GM23338 (cell line): ENCODE data around the gene PHF13. TPM values are rescaled to one million over a fixed set of nuclear protein-coding genes. Genes with fewer than 3 reads are reported as not detected.

ENCODE experiments used
- ATAC-seq: fragments of 200-7000 bp; cut with Tn5 transposase; 3 replicates; pipeline ENCODE4 v1.9.1; 2020
- DNase-seq: peaks from one replicate; pipeline ENCODE4 v3.0.0-alpha.2; 2015; ENCODE audit warnings: low spot score
- H2AFZ ChIP-seq: fragments of 200-600 bp; sonication (generic); 2 replicates; pipeline ENCODE4 v1.8.0; 2016; ENCODE audit warnings: antibody characterized with exemption, mild to moderate bottlenecking, moderate library complexity
- H3F3A ChIP-seq: fragments of 200-600 bp; sonication (generic); replicated peaks from 2 replicates; pipeline ENCODE4 v1.8.0; 2017; ENCODE audit warnings: antibody characterized with exemption, mixed run types, low read depth
- H3K27ac ChIP-seq: fragments of 200-600 bp; sonication (generic); 2 replicates; pipeline ENCODE4 v1.6.1; 2016; ENCODE audit warnings: low read depth
- H3K27me3 ChIP-seq: fragments of 200-600 bp; sonication (generic); 2 replicates; pipeline ENCODE4 v1.8.0; 2016; ENCODE audit warnings: mild to moderate bottlenecking, mixed run types, moderate library complexity; ENCODE audit not compliant: insufficient read depth
- H3K36me3 ChIP-seq: fragments of 200-600 bp; sonication (generic); 2 replicates; pipeline ENCODE4 v1.8.0; 2016; ENCODE audit warnings: mild to moderate bottlenecking; ENCODE audit not compliant: insufficient read depth
- H3K4me1 ChIP-seq: fragments of 200-600 bp; sonication (generic); 2 replicates; pipeline ENCODE4 v1.8.0; 2016; ENCODE audit warnings: mild to moderate bottlenecking, moderate library complexity; ENCODE audit not compliant: insufficient read depth
- H3K4me2 ChIP-seq: fragments of 200-600 bp; sonication (generic); 2 replicates; pipeline ENCODE4 v1.7.1; 2017; ENCODE audit warnings: mixed run types
- H3K4me3 ChIP-seq: fragments of 200-600 bp; sonication (generic); 2 replicates; pipeline ENCODE4 v1.6.1; 2016; ENCODE audit warnings: mixed run types
- H3K79me2 ChIP-seq: fragments of 200-600 bp; sonication (generic); replicated peaks from 2 replicates; pipeline ENCODE4 v1.8.0; 2017; ENCODE audit warnings: mild to moderate bottlenecking; ENCODE audit not compliant: insufficient read depth
- H3K9me2 ChIP-seq: fragments of 200-600 bp; sonication (generic); 2 replicates; pipeline ENCODE4 v1.8.0; 2017; ENCODE audit not compliant: insufficient read depth
- H4K20me1 ChIP-seq: fragments of 200-600 bp; sonication (generic); replicated peaks from 2 replicates; pipeline ENCODE4 v1.8.0; 2017; ENCODE audit warnings: mild to moderate bottlenecking; ENCODE audit not compliant: insufficient read depth
- H3K27ac Mint-ChIP-seq: 2 replicates; pipeline ENCODE4 v1.8.0; 2020; ENCODE audit warnings: inconsistent platforms, mild to moderate bottlenecking, moderate library complexity, mixed read lengths
- H3K27me3 Mint-ChIP-seq: 3 replicates; pipeline ENCODE4 v1.8.0; 2022; ENCODE audit warnings: low read depth, mild to moderate bottlenecking, moderate library complexity, mixed read lengths, inconsistent platforms; ENCODE audit not compliant: insufficient read depth, poor library complexity
- H3K36me3 Mint-ChIP-seq: 3 replicates; pipeline ENCODE4 v1.8.0; 2021; ENCODE audit warnings: low read depth, mild to moderate bottlenecking, inconsistent platforms, moderate library complexity, mixed read lengths
- H3K4me1 Mint-ChIP-seq: 3 replicates; pipeline ENCODE4 v1.8.0; 2020; ENCODE audit warnings: mild to moderate bottlenecking, inconsistent platforms, mixed read lengths
- H3K4me3 Mint-ChIP-seq: 3 replicates; pipeline ENCODE4 v1.8.0; 2021; ENCODE audit warnings: moderate library complexity, mild to moderate bottlenecking, inconsistent platforms, mixed read lengths
- H3K9me3 Mint-ChIP-seq: 3 replicates; pipeline ENCODE4 v1.8.0; 2020; ENCODE audit warnings: moderate library complexity, mild to moderate bottlenecking, inconsistent platforms, mixed read lengths
- CREB1 ChIP-seq: fragments of 250-450 bp; sonication (Bioruptor Pico); IDR thresholded peaks from 2 replicates; pipeline ENCODE4 v1.5.0; 2020; ENCODE audit warnings: low read depth, mild to moderate bottlenecking, moderate library complexity
- CTCF ChIP-seq, 2 experiments: fragments of 200-600 bp in 1 of 2; sonication (generic) in 1 of 2; conservative IDR thresholded peaks; 2 replicates each; pipeline versions ENCODE4 v1.5.1 to v1.6.1; 2016 to 2017; ENCODE audit warnings: antibody characterized with exemption in 2 of 2, low read depth in 2 of 2, mild to moderate bottlenecking in 2 of 2, moderate library complexity in 1 of 2
- ETS1 ChIP-seq: IDR thresholded peaks from 2 replicates; pipeline ENCODE4 v1.6.1; 2016; ENCODE audit warnings: antibody characterized with exemption
- EZH2 ChIP-seq: fragments of 200-600 bp; sonication (generic); IDR thresholded peaks from one replicate; pipeline ENCODE4 v1.8.0; 2017; ENCODE audit warnings: antibody characterized with exemption, mild to moderate bottlenecking, low read depth; ENCODE audit not compliant: unreplicated experiment
- EZH2phosphoT487 ChIP-seq: fragments of 200-600 bp; sonication (generic); IDR thresholded peaks from one replicate; pipeline ENCODE4 v1.8.1; 2018; ENCODE audit warnings: antibody characterized with exemption; ENCODE audit not compliant: unreplicated experiment
- JUNB ChIP-seq: IDR thresholded peaks from one replicate; pipeline ENCODE4 v1.6.1; 2016; ENCODE audit warnings: antibody characterized with exemption; ENCODE audit not compliant: unreplicated experiment
- NANOG ChIP-seq: IDR thresholded peaks from 2 replicates; pipeline ENCODE4 v1.6.1; 2016; ENCODE audit warnings: antibody characterized with exemption, borderline replicate concordance
- POLR2AphosphoS5 ChIP-seq: IDR thresholded peaks from 2 replicates; pipeline ENCODE4 v1.6.1; 2016; ENCODE audit warnings: antibody characterized with exemption, low read depth
- REST ChIP-seq: IDR thresholded peaks from one replicate; pipeline ENCODE4 v1.6.1; 2018; ENCODE audit warnings: antibody characterized with exemption; ENCODE audit not compliant: unreplicated experiment
- STAT1 ChIP-seq: IDR thresholded peaks from one replicate; pipeline ENCODE4 v1.6.1; 2016; ENCODE audit warnings: antibody characterized with exemption; ENCODE audit not compliant: unreplicated experiment
- ZNF114 ChIP-seq: fragments of 250-450 bp; sonication (Bioruptor Pico); IDR thresholded peaks from 2 replicates; pipeline ENCODE4 v1.5.0; 2020; ENCODE audit warnings: mild to moderate bottlenecking, moderate library complexity
- ZNF462 ChIP-seq: fragments of 250-450 bp; sonication (Bioruptor Pico); IDR thresholded peaks from 2 replicates; pipeline ENCODE4 v1.5.0; 2020; ENCODE audit warnings: mild to moderate bottlenecking, moderate library complexity
- polyA plus RNA-seq: library from polyadenylated mRNA; unstranded; fragments of >200 nt; fragmentation: Nextera tagmentation; extraction: Ambion mirVana; gene quantifications from 2 replicates; pipeline ENCODE4 v1.2.1, GENCODE V29; 2016
- total RNA-seq: library from RNA; depleted of rRNA; stranded (reverse); fragments of >200 nt; shearing (Covaris generic); gene quantifications from 2 replicates; pipeline ENCODE4 v1.2.3, GENCODE V29; 2014

Gene PHF13
- total and polyA plus RNA-seq, 2 experiments from 2014 or later, result 12.1 to 33.2 TPM

GRCh38 chr1:6577831-6578525 lies 35.6 kb upstream of the PHF13 start:
- Histone ChIP-seq H3K4me2 (no peak overlapping the region), H3K4me1 (peaks cover 13% of the 10 kb centered on the region; the same call in 1 of the 2 replicates), H3F3A (no peaks in the 10 kb centered on the region; the same call in 1 of the 2 replicates), H3K79me2 (peaks cover 14% of the 10 kb centered on the region), H3K27ac (no peak overlapping the region), H3K27me3 (no peaks in the 10 kb centered on the region), H3K36me3 (no peaks in the 10 kb centered on the region), H2AFZ (no peak overlapping the region), H4K20me1 (no peaks in the 10 kb centered on the region; the same call in 1 of the 2 replicates), H3K4me3 (no peak overlapping the region), H3K9me2 (no peaks in the 10 kb centered on the region)
- Mint-ChIP-seq H3K27ac (no peak overlapping the region), H3K36me3 (0 out of 3 replicates have a peak, but pooled peaks cover 2% of the 10 kb centered on the region), H3K9me3 (no peaks in the 10 kb centered on the region), H3K4me3 (no peak overlapping the region), H3K27me3 (peaks cover 3% of the 10 kb centered on the region), H3K4me1 (peaks cover 14% of the 10 kb centered on the region)
- ATAC-seq (no peak), DNase-seq (no peak)
- TF ChIP-seq EZH2, result no peak
- TF ChIP-seq STAT1, result no peak
- no peak for TF ChIP-seq ETS1
- TF ChIP-seq ZNF462 (CRISPR knock-in tag), result no peak
- no peak for TF ChIP-seq JUNB
- no peak for TF ChIP-seq NANOG
- no peak for TF ChIP-seq CREB1
- no peak for TF ChIP-seq EZH2phosphoT487
- TF ChIP-seq CTCF (conservative IDR thresholded peaks at IDR 0.05; ENCODE audit: low read depth in 2 of 2), result no peak
- no peak for TF ChIP-seq POLR2AphosphoS5
- no peak for TF ChIP-seq REST
- no peak for TF ChIP-seq ZNF114
